ENCODE measurements around the gene THBS1.

THBS1 gene

GRCh38 chr15:39589815-39590644, 9.2 kb downstream of the THBS1 start:
- DNase-seq, result no peak

- DNase-seq, result no peak
These were observed 10.4 kb downstream of the THBS1 start for GRCh38 chr15:39591141-39591895.

- no peak for DNase-seq
These were observed 11.0 kb downstream of the THBS1 start for GRCh38 chr15:39591896-39592315.

- DNase-seq, result no peak
These were observed 11.6 kb downstream of the THBS1 start for GRCh38 chr15:39592500-39592899.

GRCh38 chr15:39593071-39593655, 12.3 kb downstream of the THBS1 start:
- no peak for DNase-seq

- DNase-seq, result no peak
These were observed 13.0 kb downstream of the THBS1 start for GRCh38 chr15:39593656-39594445.

GRCh38 chr15:39594446-39595337, 13.8 kb downstream of the THBS1 start:
- DNase-seq, result no peak

- no peak for DNase-seq
These were observed 14.7 kb downstream of the THBS1 start for GRCh38 chr15:39595338-39596221.

GRCh38 chr15:39596358-39597051, 15.6 kb downstream of the THBS1 start:
- no peak for DNase-seq

GRCh38 chr15:39597336-39597735, 16.5 kb downstream of the THBS1 start:
- DNase-seq, result no peak

- no peak for DNase-seq
These were observed 16.9 kb downstream of the THBS1 start for GRCh38 chr15:39597751-39598185.

GRCh38 chr15:39598186-39598850, 17.4 kb downstream of the THBS1 start:
- no peak for DNase-seq

GRCh38 chr15:39598958-39599845, 18.3 kb downstream of the THBS1 start:
- no peak for DNase-seq

GRCh38 chr15:39599871-39600270, 19.0 kb downstream of the THBS1 start:
- no peak for DNase-seq

- DNase-seq, result no peak
These were observed 21.3 kb downstream of the THBS1 start for GRCh38 chr15:39602143-39602542.

GRCh38 chr15:39605146-39605545, 24.3 kb downstream of the THBS1 start:
- DNase-seq, result no peak

GRCh38 chr15:39608185-39609139, 27.6 kb downstream of the THBS1 start:
- no peak for DNase-seq
